ENCODE results near the gene BSDC1. TPM values are rescaled to one million over a fixed set of nuclear protein-coding genes. Genes with fewer than 3 reads are reported as not detected.

The BSDC1 gene
- total RNA-seq, 2 experiments from 2014 or later, result 29.4 to 36.9 TPM

GRCh38 chr1:32394890-32395432 lies 720 bp upstream of the BSDC1 start:
- H3K4me3 Mint-ChIP-seq, result peak overlapping the region; percentile 83
- H3K4me1 Mint-ChIP-seq, result peaks cover 19% of the 10 kb centered on the region
- DNase-seq (no peak), ATAC-seq (no peak)
- intact Hi-C loops (cut with DNase I, micrococcal nuclease), result loop anchor here (1.0 to 10.0 kb wide), 14 partner anchors 44 to 750 kb away; partner anchors contain the start of genes CCDC28B (in 1 of the 2), EIF3I (in 1 of the 2), HDAC1 (in 1 of the 2) and IQCC (in 1 of the 2)
- H3K9me3 Mint-ChIP-seq (ENCODE audit: low read depth), result no peaks in the 10 kb centered on the region
- no peaks in the 10 kb centered on the region for H3K27me3 Mint-ChIP-seq
- peak overlapping the region; percentile 98 for H3K27ac Mint-ChIP-seq
- ChIA-PET CTCF (interaction anchor here (0.6 to 1.6 kb wide), 9 partner anchors 23 to 317 kb away, joined by 3 to 7 read pairs (median 3); partner anchors contain the start of genes FAM167B and KPNA6), POLR2A (interaction anchor here (0.5 to 1.7 kb wide), 12 partner anchors 9 to 732 kb away, joined by 3 to 15 read pairs (median 4); partner anchors contain the start of genes HDAC1, LCK, MARCKSL1 and RBBP4)
- peaks cover 2% of the 10 kb centered on the region for H3K36me3 Mint-ChIP-seq (ENCODE audit: low read depth)

GRCh38 chr1:32393832-32394140 lies 455 bp downstream of the BSDC1 start:
- ChIA-PET CTCF (interaction anchor here (1.2 to 1.6 kb wide), 3 partner anchors 43 to 285 kb away, joined by 4 to 7 read pairs (median 5); partner anchors contain the start of gene KPNA6), POLR2A (interaction anchor here (0.6 to 1.7 kb wide), 12 partner anchors 10 to 305 kb away, joined by 3 to 15 read pairs (median 4); partner anchors contain the start of genes HDAC1, LCK, MARCKSL1 and RBBP4)
- peaks cover 2% of the 10 kb centered on the region for H3K36me3 Mint-ChIP-seq (ENCODE audit: low read depth)
- ATAC-seq, result peak; percentile 11
- peak; percentile 64 for DNase-seq
- no peaks in the 10 kb centered on the region for H3K27me3 Mint-ChIP-seq
- no peaks in the 10 kb centered on the region for H3K9me3 Mint-ChIP-seq (ENCODE audit: low read depth)
- H3K4me1 Mint-ChIP-seq, result peaks cover 19% of the 10 kb centered on the region
- intact Hi-C loops (cut with DNase I, micrococcal nuclease), result loop anchor here (1.0 to 10.0 kb wide), 14 partner anchors 42 to 749 kb away; partner anchors contain the start of genes CCDC28B (in 1 of the 2), EIF3I (in 1 of the 2), HDAC1 (in 1 of the 2) and IQCC (in 1 of the 2)
- H3K4me3 Mint-ChIP-seq, result peak overlapping the region; percentile 83
- peak overlapping the region; percentile 98 for H3K27ac Mint-ChIP-seq

GRCh38 chr1:32393136-32393535 lies 1.1 kb downstream of the BSDC1 start:
- no peaks in the 10 kb centered on the region for H3K9me3 Mint-ChIP-seq (ENCODE audit: low read depth)
- intact Hi-C loops (cut with DNase I, micrococcal nuclease), result loop anchor here in 1 of 2 experiments (10.0 kb wide), 1 partner anchor 748 kb away; the partner anchor contains the start of gene PEF1
- peak overlapping the region; percentile 83 for H3K4me3 Mint-ChIP-seq
- peak overlapping the region; percentile 98 for H3K27ac Mint-ChIP-seq
- CTCF ChIA-PET, result no interaction called here
- H3K36me3 Mint-ChIP-seq (ENCODE audit: low read depth), result peaks cover 2% of the 10 kb centered on the region
- DNase-seq (peak; percentile 28), ATAC-seq (peak; percentile 4)
- POLR2A ChIA-PET, result interaction anchor here (0.6 kb wide), 1 partner anchor 298 kb away, joined by 3 read pairs; no protein-coding TSS in a partner anchor
- no peaks in the 10 kb centered on the region for H3K27me3 Mint-ChIP-seq
- H3K4me1 Mint-ChIP-seq, result peaks cover 19% of the 10 kb centered on the region

GRCh38 chr1:32392325-32392724 lies 1.9 kb downstream of the BSDC1 start:
- ATAC-seq (no peak), DNase-seq (no peak)
- ChIA-PET CTCF (no interaction called here), POLR2A (interaction anchor here (0.6 kb wide), 1 partner anchor 30 kb away, joined by 6 read pairs; no protein-coding TSS in a partner anchor)
- peaks cover 22% of the 10 kb centered on the region for H3K4me1 Mint-ChIP-seq
- H3K27me3 Mint-ChIP-seq, result no peaks in the 10 kb centered on the region
- peak overlapping the region; percentile 5 for H3K27ac Mint-ChIP-seq
- no peaks in the 10 kb centered on the region for H3K9me3 Mint-ChIP-seq (ENCODE audit: low read depth)
- H3K36me3 Mint-ChIP-seq (ENCODE audit: low read depth), result peaks cover 4% of the 10 kb centered on the region
- no peak overlapping the region for H3K4me3 Mint-ChIP-seq
- intact Hi-C loops (cut with DNase I, micrococcal nuclease), result loop anchor here in 1 of 2 experiments (10.0 kb wide), 1 partner anchor 748 kb away; the partner anchor contains the start of gene PEF1

- Mint-ChIP-seq H3K36me3 (ENCODE audit: low read depth) (peaks cover 12% of the 10 kb centered on the region), H3K4me3 (no peak overlapping the region), H3K4me1 (peaks cover 30% of the 10 kb centered on the region), H3K27ac (no peak overlapping the region), H3K27me3 (no peaks in the 10 kb centered on the region), H3K9me3 (ENCODE audit: low read depth) (no peaks in the 10 kb centered on the region)
- intact Hi-C loops (cut with DNase I, micrococcal nuclease), result loop anchor here in 1 of 2 experiments (10.0 kb wide), 1 partner anchor 746 kb away; the partner anchor contains the start of gene PEF1
- ChIA-PET CTCF (interaction anchor here (1.1 to 1.5 kb wide), 2 partner anchors 8 to 10 kb away, joined by 3 to 5 read pairs; no protein-coding TSS in a partner anchor), POLR2A (no interaction called here)
- no peak for ATAC-seq
- DNase-seq, result no peak
These were observed 3.1 kb downstream of the BSDC1 start for GRCh38 chr1:32390904-32391870.

GRCh38 chr1:32388641-32389040 lies 5.6 kb downstream of the BSDC1 start:
- peaks cover 25% of the 10 kb centered on the region for H3K4me1 Mint-ChIP-seq

GRCh38 chr1:32386676-32387392 lies 7.4 kb downstream of the BSDC1 start:
- no peak for DNase-seq
- peaks cover 19% of the 10 kb centered on the region for H3K36me3 Mint-ChIP-seq (ENCODE audit: low read depth)
- peaks cover 11% of the 10 kb centered on the region for H3K4me1 Mint-ChIP-seq
- H3K27ac Mint-ChIP-seq, result peak overlapping the region; percentile 7
- POLR2A ChIA-PET, result interaction anchor here (0.8 to 0.9 kb wide), 2 partner anchors 8 to 164 kb away, joined by 3 read pairs; partner anchors contain the start of gene BSDC1
- H3K9me3 Mint-ChIP-seq (ENCODE audit: low read depth), result no peaks in the 10 kb centered on the region
- CTCF ChIA-PET, result interaction anchor here (1.1 kb wide), 1 partner anchor 14 kb away, joined by 4 read pairs; no protein-coding TSS in a partner anchor
- ATAC-seq, result peak; percentile 39
- intact Hi-C loops (cut with DNase I, micrococcal nuclease), result no loop called here
- no peaks in the 10 kb centered on the region for H3K27me3 Mint-ChIP-seq
- no peak overlapping the region for H3K4me3 Mint-ChIP-seq

More at GRCh38 chr1:32388641-32389040, 5.6 kb downstream of the BSDC1 start:
- Mint-ChIP-seq H3K27me3 (no peaks in the 10 kb centered on the region), H3K27ac (no peak overlapping the region), H3K9me3 (ENCODE audit: low read depth) (no peaks in the 10 kb centered on the region), H3K4me3 (no peak overlapping the region), H3K36me3 (ENCODE audit: low read depth) (peaks cover 17% of the 10 kb centered on the region)
- no peak for DNase-seq
- ChIA-PET CTCF (interaction anchor here (0.7 to 1.6 kb wide), 2 partner anchors 12 to 433 kb away, joined by 3 to 6 read pairs; no protein-coding TSS in a partner anchor), POLR2A (interaction anchor here (0.8 kb wide), 1 partner anchor 83 kb away, joined by 3 read pairs; no protein-coding TSS in a partner anchor)
- no peak for ATAC-seq
- intact Hi-C loops (cut with DNase I, micrococcal nuclease), result no loop called here

- no peaks in the 10 kb centered on the region for H3K27me3 Mint-ChIP-seq
- no peak overlapping the region for H3K27ac Mint-ChIP-seq
- DNase-seq, result no peak
- H3K9me3 Mint-ChIP-seq (ENCODE audit: low read depth), result no peaks in the 10 kb centered on the region
- H3K36me3 Mint-ChIP-seq (ENCODE audit: low read depth), result peaks cover 32% of the 10 kb centered on the region
- ATAC-seq, result no peak
- H3K4me3 Mint-ChIP-seq, result no peak overlapping the region
- ChIA-PET POLR2A (no interaction called here), CTCF (no interaction called here)
- no peaks in the 10 kb centered on the region for H3K4me1 Mint-ChIP-seq
- intact Hi-C loops (cut with DNase I, micrococcal nuclease), result no loop called here
These were observed 14.2 kb downstream of the BSDC1 start for GRCh38 chr1:32380057-32380456.

GRCh38 chr1:32377541-32378220 lies 16.6 kb downstream of the BSDC1 start:
- no peak overlapping the region for H3K4me3 Mint-ChIP-seq
- ChIA-PET CTCF (interaction anchor here (1.0 to 1.1 kb wide), 2 partner anchors 18 to 162 kb away, joined by 3 to 4 read pairs; no protein-coding TSS in a partner anchor), POLR2A (no interaction called here)
- H3K4me1 Mint-ChIP-seq, result peaks cover 2% of the 10 kb centered on the region
- no peaks in the 10 kb centered on the region for H3K9me3 Mint-ChIP-seq (ENCODE audit: low read depth)
- DNase-seq, result no peak
- ATAC-seq, result no peak
- intact Hi-C loops (cut with DNase I, micrococcal nuclease), result no loop called here
- H3K27me3 Mint-ChIP-seq, result no peaks in the 10 kb centered on the region
- peaks cover 31% of the 10 kb centered on the region for H3K36me3 Mint-ChIP-seq (ENCODE audit: low read depth)
- H3K27ac Mint-ChIP-seq, result no peak overlapping the region

GRCh38 chr1:32376199-32376598 lies 18.0 kb downstream of the BSDC1 start:
- ChIA-PET CTCF (interaction anchor here (0.6 to 1.1 kb wide), 4 partner anchors 11 to 395 kb away, joined by 3 read pairs; no protein-coding TSS in a partner anchor), POLR2A (no interaction called here)
- H3K4me3 Mint-ChIP-seq, result no peak overlapping the region
- H3K9me3 Mint-ChIP-seq (ENCODE audit: low read depth), result no peaks in the 10 kb centered on the region
- H3K36me3 Mint-ChIP-seq (ENCODE audit: low read depth), result peaks cover 34% of the 10 kb centered on the region
- ATAC-seq (no peak), DNase-seq (no peak)
- peaks cover 13% of the 10 kb centered on the region for H3K4me1 Mint-ChIP-seq
- no peaks in the 10 kb centered on the region for H3K27me3 Mint-ChIP-seq
- no peak overlapping the region for H3K27ac Mint-ChIP-seq
- intact Hi-C loops (cut with DNase I, micrococcal nuclease), result no loop called here

All from activated CD4-positive, alpha-beta T cell treated with anti-CD3 and anti-CD28 coated beads for 36 hours (primary cell).